GM23248 (cell line): ENCODE measurements around the gene SPRTN. TPM values are rescaled to one million over a fixed set of nuclear protein-coding genes. Genes with fewer than 3 reads are reported as not detected.

Source experiments
- DNase-seq: peaks from one replicate; pipeline ENCODE4 v3.0.0-alpha.2; 2015
- H2AFZ ChIP-seq: fragments of 200-600 bp; sonication (generic); 2 replicates; pipeline ENCODE4 v1.6.1; 2016; ENCODE audit warnings: antibody characterized with exemption
- H3F3A ChIP-seq: fragments of 200-600 bp; sonication (generic); 2 replicates; pipeline ENCODE4 v1.6.1; 2016; ENCODE audit warnings: mild to moderate bottlenecking, antibody characterized with exemption, mixed run types; ENCODE audit not compliant: insufficient read depth
- H3K27ac ChIP-seq: fragments of 200-600 bp; sonication (generic); 2 replicates; pipeline ENCODE4 v1.5.1; 2016; ENCODE audit warnings: mild to moderate bottlenecking
- H3K27me3 ChIP-seq: fragments of 200-600 bp; sonication (generic); replicated peaks from 2 replicates; pipeline ENCODE4 v1.6.1; 2016; ENCODE audit warnings: mild to moderate bottlenecking; ENCODE audit not compliant: insufficient read depth
- H3K36me3 ChIP-seq: fragments of 200-600 bp; sonication (generic); 2 replicates; pipeline ENCODE4 v1.6.1; 2016; ENCODE audit warnings: low read depth, mild to moderate bottlenecking
- H3K4me1 ChIP-seq: fragments of 200-600 bp; sonication (generic); 2 replicates; pipeline ENCODE4 v1.6.1; 2016; ENCODE audit warnings: mild to moderate bottlenecking; ENCODE audit not compliant: insufficient read depth
- H3K4me2 ChIP-seq: fragments of 200-600 bp; sonication (generic); one replicate; pipeline ENCODE4 v1.6.1; 2016; ENCODE audit warnings: mild to moderate bottlenecking; ENCODE audit not compliant: unreplicated experiment
- H3K4me3 ChIP-seq: fragments of 200-600 bp; sonication (generic); 2 replicates; pipeline ENCODE4 v1.5.1; 2016; ENCODE audit warnings: mild to moderate bottlenecking
- H3K79me2 ChIP-seq: fragments of 200-600 bp; sonication (generic); 2 replicates; pipeline ENCODE4 v1.6.1; 2016; ENCODE audit warnings: mild to moderate bottlenecking; ENCODE audit not compliant: insufficient read depth
- H3K9ac ChIP-seq: fragments of 200-600 bp; sonication (generic); 2 replicates; pipeline ENCODE4 v1.6.1; 2016; ENCODE audit warnings: mild to moderate bottlenecking
- H3K9me2 ChIP-seq: fragments of 200-600 bp; sonication (generic); 2 replicates; pipeline ENCODE4 v1.6.1; 2016; ENCODE audit warnings: mixed run types, mild to moderate bottlenecking, moderate library complexity; ENCODE audit not compliant: insufficient read depth
- H3K9me3 ChIP-seq: fragments of 200-600 bp; sonication (generic); one replicate; pipeline ENCODE4 v1.6.1; 2017; ENCODE audit warnings: low read depth
- H4K20me1 ChIP-seq: fragments of 200-600 bp; sonication (generic); 2 replicates; pipeline ENCODE4 v1.6.0; 2016; ENCODE audit not compliant: insufficient read depth
- EZH2 ChIP-seq: fragments of 200-600 bp; sonication (generic); IDR thresholded peaks from 2 replicates; pipeline ENCODE4 v1.6.1; 2018; ENCODE audit warnings: antibody characterized with exemption, mild to moderate bottlenecking; ENCODE audit not compliant: insufficient read depth, poor library complexity, severe bottlenecking
- EZH2phosphoT487 ChIP-seq: fragments of 200-600 bp; sonication (generic); IDR thresholded peaks from 2 replicates; pipeline ENCODE4 v1.6.1; 2018; ENCODE audit warnings: antibody characterized with exemption, moderate library complexity, mild to moderate bottlenecking, low read depth; ENCODE audit not compliant: insufficient read depth
- WGBS, 2 experiments: methylation state at CpG; one replicate each; pipeline ENCODE4 v1.1.6; 2015 to 2017; ENCODE audit warnings: low lambda C conversion rate in 2 of 2, low coverage in 1 of 2; ENCODE audit errors: missing lambda C conversion rate in 2 of 2; 5-methylcytosine and 5-hydroxymethylcytosine counted together
- in situ Hi-C: fragments of 300-500 bp; cut with MboI; formaldehyde crosslinking; loops from 2 replicates; pipeline ENCODE4 v1.15.0; 2020
- polyA plus RNA-seq: library from polyadenylated mRNA; unstranded; fragments of >200 nt; fragmentation: Nextera tagmentation; extraction: Ambion mirVana; gene quantifications from 2 replicates; pipeline ENCODE4 v1.2.1, GENCODE V29; 2016
- total RNA-seq: library from RNA; depleted of rRNA; stranded (reverse); fragments of >200 nt; shearing (Covaris generic); gene quantifications from 2 replicates; pipeline ENCODE4 v1.2.3, GENCODE V29; 2014

The SPRTN gene
- total and polyA plus RNA-seq, 2 experiments from 2014 or later, result 10.4 to 15.9 TPM

DNA sequence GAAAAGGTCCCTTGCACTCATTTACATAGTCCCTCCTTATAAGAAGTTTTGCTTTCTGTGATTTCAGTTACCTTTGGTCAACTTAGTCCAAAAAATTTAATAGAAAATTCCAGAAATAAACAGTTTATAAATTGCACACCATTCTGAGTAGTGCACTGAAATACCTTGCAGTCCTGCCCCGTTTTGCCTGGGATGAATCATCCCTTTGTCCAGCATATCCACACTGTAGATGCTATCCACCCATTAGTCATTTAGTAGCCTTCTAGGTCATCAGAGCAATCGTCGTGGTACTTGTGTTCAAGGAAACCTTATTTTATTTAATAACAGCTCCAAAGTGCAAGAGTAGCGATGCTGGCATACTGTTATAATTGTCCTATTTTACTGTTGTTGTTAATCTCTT lies 38.0 kb downstream of the SPRTN start:
- peaks cover 13% of the 10 kb centered on the region; the same call in 1 of the 2 replicates for H4K20me1 ChIP-seq
- no peak overlapping the region for H3K9ac ChIP-seq
- H3F3A ChIP-seq, result no peaks in the 10 kb centered on the region
- in situ Hi-C loops, result no loop called here
- H3K9me3 ChIP-seq, result no peaks in the 10 kb centered on the region
- H3K4me2 ChIP-seq, result no peak overlapping the region
- TF ChIP-seq EZH2phosphoT487 (no peak), EZH2 (no peak)
- H3K27ac ChIP-seq, result no peak overlapping the region
- H3K27me3 ChIP-seq, result no peaks in the 10 kb centered on the region
- no peak overlapping the region for H2AFZ ChIP-seq
- peaks cover 100% of the 10 kb centered on the region for H3K79me2 ChIP-seq
- no peak overlapping the region for H3K4me3 ChIP-seq
- H3K36me3 ChIP-seq, result no peaks in the 10 kb centered on the region
- peak; percentile 47 for DNase-seq
- WGBS, 2 experiments, result 62 to 64% methylated on average over 4 of the region's 4 CpGs
- no peaks in the 10 kb centered on the region for H3K9me2 ChIP-seq
- H3K4me1 ChIP-seq, result no peaks in the 10 kb centered on the region

DNA sequence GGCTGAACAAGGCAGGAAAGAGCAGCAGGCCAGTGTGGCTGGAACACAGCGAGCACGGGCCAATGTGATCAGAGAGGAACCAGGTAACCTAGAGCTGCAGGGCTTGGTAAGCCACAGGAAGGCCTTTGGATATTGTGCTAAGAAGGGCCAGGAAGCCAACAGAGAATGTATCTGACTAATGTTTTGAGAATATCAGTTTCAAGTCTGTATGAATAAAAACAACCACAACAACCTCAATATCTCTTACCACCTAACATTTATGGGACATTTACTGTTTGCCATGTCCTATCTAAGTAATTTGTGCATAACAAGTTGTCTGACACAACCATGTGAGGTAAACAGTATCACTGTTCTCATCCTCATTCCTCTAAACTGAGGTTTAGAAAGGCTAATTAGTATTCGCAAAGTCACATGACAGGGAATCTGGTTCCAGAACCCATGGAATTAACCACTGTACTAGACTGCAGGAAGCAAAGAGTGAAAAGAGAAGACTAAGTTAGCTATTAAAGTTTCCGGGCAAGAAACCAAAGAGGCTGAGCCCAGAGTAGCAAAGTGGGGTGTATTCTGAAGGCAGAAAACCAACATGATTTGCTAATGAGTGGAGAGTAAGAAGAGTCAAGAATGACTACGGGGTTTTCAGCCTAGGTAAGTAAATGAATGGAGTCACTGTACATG lies 38.9 kb downstream of the SPRTN start:
- Histone ChIP-seq H3K9me2 (no peaks in the 10 kb centered on the region), H3K9ac (no peak overlapping the region), H2AFZ (no peak overlapping the region), H3F3A (no peaks in the 10 kb centered on the region), H3K27ac (no peak overlapping the region), H3K4me1 (no peaks in the 10 kb centered on the region), H3K79me2 (peaks cover 100% of the 10 kb centered on the region), H4K20me1 (peaks cover 20% of the 10 kb centered on the region; the same call in 1 of the 2 replicates), H3K27me3 (no peaks in the 10 kb centered on the region), H3K36me3 (no peaks in the 10 kb centered on the region), H3K4me3 (no peak overlapping the region), H3K9me3 (no peaks in the 10 kb centered on the region), H3K4me2 (no peak overlapping the region)
- TF ChIP-seq EZH2, result no peak
- no peak for TF ChIP-seq EZH2phosphoT487
- in situ Hi-C loops, result no loop called here
- no peak for DNase-seq
- 68 to 69% methylated on average over 5 of the region's 5 CpGs for WGBS, 2 experiments

DNA sequence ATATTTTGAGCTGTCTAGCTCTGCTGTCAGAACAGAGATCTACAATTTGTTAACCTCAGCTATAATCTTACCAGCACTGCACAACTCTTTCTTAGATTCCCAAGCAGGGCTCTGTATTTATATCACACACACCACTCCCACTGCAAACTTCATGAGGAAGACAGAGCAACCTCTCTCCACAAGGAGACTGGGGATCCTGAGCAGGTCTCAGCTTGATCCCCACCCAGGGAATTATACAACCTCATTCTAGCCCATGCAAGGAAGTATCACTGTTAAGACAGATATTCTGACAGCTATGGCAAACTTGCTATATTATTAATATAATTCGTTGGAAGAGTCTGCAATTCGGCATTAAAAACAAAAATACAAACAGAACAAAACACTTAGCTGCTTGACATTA lies 43.6 kb downstream of the SPRTN start:
- WGBS, 2 experiments, result 37 to 43% methylated on average over 2 of the region's 2 CpGs
- H3K4me3 ChIP-seq, result no peak overlapping the region
- no peak overlapping the region for H2AFZ ChIP-seq
- H3K27me3 ChIP-seq, result no peaks in the 10 kb centered on the region
- TF ChIP-seq EZH2phosphoT487 (no peak), EZH2 (no peak)
- no peaks in the 10 kb centered on the region for H3K9me3 ChIP-seq
- H3K4me2 ChIP-seq, result no peak overlapping the region
- no peaks in the 10 kb centered on the region for H3K9me2 ChIP-seq
- peaks cover 100% of the 10 kb centered on the region for H3K79me2 ChIP-seq
- no peaks in the 10 kb centered on the region; the same call in 1 of the 2 replicates for H3K4me1 ChIP-seq
- DNase-seq, result no peak
- peaks cover 27% of the 10 kb centered on the region for H4K20me1 ChIP-seq
- no peak overlapping the region for H3K9ac ChIP-seq
- in situ Hi-C loops, result no loop called here
- H3F3A ChIP-seq, result no peaks in the 10 kb centered on the region
- no peaks in the 10 kb centered on the region for H3K36me3 ChIP-seq
- H3K27ac ChIP-seq, result no peak overlapping the region

DNA sequence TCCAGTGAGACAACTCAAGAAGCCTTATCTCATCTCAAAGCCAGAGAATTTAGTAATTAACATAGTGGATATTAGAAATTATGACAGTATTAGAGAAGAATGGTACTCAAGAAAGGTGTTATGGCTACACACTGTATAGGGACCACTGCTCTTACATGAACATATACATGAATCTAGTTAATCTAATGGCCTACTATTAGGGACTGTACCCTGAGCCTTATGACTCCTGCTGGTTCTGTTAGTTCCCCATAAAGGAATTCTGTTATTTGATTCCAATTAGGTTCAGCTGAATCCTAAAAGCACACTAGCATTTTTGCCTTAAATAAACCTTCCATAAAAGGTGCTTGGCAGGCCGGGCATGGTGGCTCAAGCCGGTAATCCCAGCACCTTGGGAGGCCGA lies 44.3 kb downstream of the SPRTN start:
- no peaks in the 10 kb centered on the region for H3K27me3 ChIP-seq
- no peak for DNase-seq
- H3K36me3 ChIP-seq, result no peaks in the 10 kb centered on the region
- 93 to 98% methylated on average over 3 of the region's 3 CpGs for WGBS, 2 experiments
- no peak overlapping the region for H2AFZ ChIP-seq
- H3K9me2 ChIP-seq, result no peaks in the 10 kb centered on the region
- no peak overlapping the region for H3K9ac ChIP-seq
- no peaks in the 10 kb centered on the region; the same call in 1 of the 2 replicates for H3K4me1 ChIP-seq
- no peaks in the 10 kb centered on the region for H3F3A ChIP-seq
- TF ChIP-seq EZH2phosphoT487, result no peak
- TF ChIP-seq EZH2, result no peak
- no peak overlapping the region for H3K4me2 ChIP-seq
- in situ Hi-C loops, result no loop called here
- peaks cover 100% of the 10 kb centered on the region for H3K79me2 ChIP-seq
- H3K4me3 ChIP-seq, result no peak overlapping the region
- peaks cover 25% of the 10 kb centered on the region for H4K20me1 ChIP-seq
- no peaks in the 10 kb centered on the region for H3K9me3 ChIP-seq
- no peak overlapping the region for H3K27ac ChIP-seq
